AG09309 (cell line): ENCODE results near the gene ATP13A3.

Experiments
- DNase-seq: peaks from one replicate; pipeline ENCODE4 v3.0.0-alpha.2; 2010; ENCODE audit warnings: low read depth
- H3K4me3 ChIP-seq: 2 replicates; pipeline ENCODE4 v1.5.1; 2011; ENCODE audit warnings: mild to moderate bottlenecking, low read depth, low read length, moderate library complexity; ENCODE audit not compliant: control insufficient read depth
- TF ChIP-seq, protein P1 (sequence below): IDR thresholded peaks from 2 replicates; pipeline ENCODE4 v1.5.1; 2011; ENCODE audit warnings: mild to moderate bottlenecking, low read depth, low read length, inconsistent platforms; ENCODE audit not compliant: insufficient read depth, control insufficient read depth; ENCODE audit errors: missing control alignments

The ATP13A3 gene

DNA sequence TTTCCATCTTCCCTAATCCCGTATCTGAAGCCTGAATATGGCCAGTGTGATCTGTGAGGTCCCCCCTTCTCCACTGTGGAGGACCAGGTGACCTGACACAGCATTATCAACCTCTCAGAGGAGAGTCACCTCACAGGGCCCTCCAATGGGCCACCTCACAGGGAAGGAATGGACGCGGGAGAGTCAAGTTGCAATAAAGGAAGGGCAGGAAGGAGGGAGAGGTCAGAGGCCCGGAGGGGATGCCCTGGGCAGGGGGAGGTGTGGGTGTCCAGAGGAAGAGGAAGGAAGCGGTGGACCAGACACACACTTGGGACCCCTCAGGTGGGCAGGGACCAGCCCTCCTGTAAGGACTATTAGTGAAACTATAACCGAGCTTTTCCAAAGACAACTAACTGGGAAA, 102.6 kb downstream of the ATP13A3 start:
- H3K4me3 ChIP-seq = no peak overlapping the region
- DNase-seq = no peak
- TF ChIP-seq, protein P1, sequence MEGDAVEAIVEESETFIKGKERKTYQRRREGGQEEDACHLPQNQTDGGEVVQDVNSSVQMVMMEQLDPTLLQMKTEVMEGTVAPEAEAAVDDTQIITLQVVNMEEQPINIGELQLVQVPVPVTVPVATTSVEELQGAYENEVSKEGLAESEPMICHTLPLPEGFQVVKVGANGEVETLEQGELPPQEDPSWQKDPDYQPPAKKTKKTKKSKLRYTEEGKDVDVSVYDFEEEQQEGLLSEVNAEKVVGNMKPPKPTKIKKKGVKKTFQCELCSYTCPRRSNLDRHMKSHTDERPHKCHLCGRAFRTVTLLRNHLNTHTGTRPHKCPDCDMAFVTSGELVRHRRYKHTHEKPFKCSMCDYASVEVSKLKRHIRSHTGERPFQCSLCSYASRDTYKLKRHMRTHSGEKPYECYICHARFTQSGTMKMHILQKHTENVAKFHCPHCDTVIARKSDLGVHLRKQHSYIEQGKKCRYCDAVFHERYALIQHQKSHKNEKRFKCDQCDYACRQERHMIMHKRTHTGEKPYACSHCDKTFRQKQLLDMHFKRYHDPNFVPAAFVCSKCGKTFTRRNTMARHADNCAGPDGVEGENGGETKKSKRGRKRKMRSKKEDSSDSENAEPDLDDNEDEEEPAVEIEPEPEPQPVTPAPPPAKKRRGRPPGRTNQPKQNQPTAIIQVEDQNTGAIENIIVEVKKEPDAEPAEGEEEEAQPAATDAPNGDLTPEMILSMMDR = no peak

- H3K4me3 ChIP-seq = no peak overlapping the region
- DNase-seq = no peak
- TF ChIP-seq, protein P1 = no peak
Observed at GRCh38 chr3:194383276-194383940, 103.4 kb downstream of the ATP13A3 start.

GRCh38 chr3:194382892-194383223, 103.9 kb downstream of the ATP13A3 start:
- no peak for DNase-seq
- H3K4me3 ChIP-seq = no peak overlapping the region
- TF ChIP-seq, protein P1 = no peak

DNA sequence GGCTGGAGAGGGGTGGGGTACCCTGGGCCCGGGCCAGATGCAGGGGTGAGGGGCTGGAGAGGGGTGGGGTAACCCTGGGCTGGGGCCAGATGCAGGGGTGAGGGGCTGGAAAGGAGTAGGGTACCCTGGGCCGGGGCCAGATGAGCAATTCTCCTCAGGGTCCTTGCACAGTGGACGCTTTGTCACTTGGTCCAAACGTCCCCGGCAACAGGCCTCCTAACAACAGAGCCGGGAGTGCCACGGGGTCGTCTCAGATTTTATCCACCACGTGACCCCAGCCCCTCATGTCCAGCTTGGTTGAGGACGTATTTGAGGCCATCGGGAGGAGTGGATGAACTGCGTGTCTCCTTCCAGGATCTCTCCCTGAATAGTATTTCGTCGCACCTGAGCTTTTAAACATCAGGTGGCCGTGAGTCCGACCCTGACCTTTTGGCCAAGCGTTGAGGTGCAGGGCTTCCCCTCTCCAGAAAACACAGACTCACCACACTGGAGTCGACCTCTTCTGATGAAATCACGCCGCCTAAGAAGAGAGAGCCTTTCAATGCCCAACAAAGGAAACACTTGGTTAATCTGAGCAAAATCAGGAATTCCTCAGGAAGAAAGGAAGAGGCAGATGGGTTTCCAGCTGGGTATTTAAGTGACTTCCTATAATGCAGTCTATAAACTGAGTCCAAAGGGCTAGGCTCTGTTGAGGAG, 104.5 kb downstream of the ATP13A3 start:
- no peak for DNase-seq
- no peak overlapping the region for H3K4me3 ChIP-seq
- TF ChIP-seq, protein P1 = no peak

DNA sequence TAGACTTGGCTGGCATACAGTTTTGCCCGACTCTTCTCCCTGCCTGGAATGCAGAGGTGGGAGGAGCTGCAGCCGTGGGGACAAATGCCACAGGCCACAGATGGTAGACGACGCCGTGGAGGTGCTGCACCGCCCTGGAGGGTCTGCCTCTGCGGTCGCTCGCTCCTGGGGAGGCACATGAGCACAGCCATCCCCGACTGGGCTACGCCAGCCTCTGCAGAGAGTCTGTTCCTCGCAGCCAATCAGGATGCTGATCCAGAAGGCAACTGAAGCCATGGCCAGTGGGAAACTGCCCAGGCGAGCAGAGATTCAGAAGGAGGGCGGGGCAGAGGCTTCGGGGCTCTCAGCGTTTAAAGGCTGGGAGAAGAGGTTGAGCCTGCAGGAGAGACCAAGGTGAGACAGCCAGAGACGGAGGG, 105.3 kb downstream of the ATP13A3 start:
- no peak for DNase-seq
- TF ChIP-seq, protein P1 = no peak
- H3K4me3 ChIP-seq = peak overlapping the region; percentile 22

- no peak for DNase-seq
- TF ChIP-seq, protein P1 = no peak
- no peak overlapping the region for H3K4me3 ChIP-seq
Observed at GRCh38 chr3:194380326-194380725, 106.5 kb downstream of the ATP13A3 start.
